ENCODE results near the gene ULK2.

DNA sequence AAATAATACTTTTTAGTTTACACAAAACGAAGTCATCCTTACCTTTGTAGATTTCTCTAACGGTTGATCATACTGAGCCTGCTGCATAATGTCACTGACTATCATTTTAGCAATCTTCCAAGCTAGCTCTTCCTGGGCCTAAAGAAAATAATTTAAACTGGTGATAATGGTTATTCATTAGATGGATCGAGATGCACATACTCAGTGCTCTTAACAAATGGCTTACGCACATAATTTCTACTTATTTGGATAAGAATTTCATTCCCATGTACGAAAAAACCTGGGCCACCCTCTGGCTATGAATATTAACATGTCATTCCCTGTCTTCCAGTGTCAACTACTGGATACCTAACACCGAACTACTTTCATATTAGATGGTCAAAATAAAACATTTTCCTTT is 41.4 kb upstream of the ULK2 start:
- TF ChIP-seq POLR2AphosphoS5 (IDR thresholded peaks at IDR 0.05; ENCODE audit: low read depth, low read length) (no peak), POLR2A (IDR thresholded peaks at IDR 0.05; ENCODE audit: low read depth, low read length) (no peak)
